ENCODE data around the gene EPB41L4A.

Gene EPB41L4A

DNA sequence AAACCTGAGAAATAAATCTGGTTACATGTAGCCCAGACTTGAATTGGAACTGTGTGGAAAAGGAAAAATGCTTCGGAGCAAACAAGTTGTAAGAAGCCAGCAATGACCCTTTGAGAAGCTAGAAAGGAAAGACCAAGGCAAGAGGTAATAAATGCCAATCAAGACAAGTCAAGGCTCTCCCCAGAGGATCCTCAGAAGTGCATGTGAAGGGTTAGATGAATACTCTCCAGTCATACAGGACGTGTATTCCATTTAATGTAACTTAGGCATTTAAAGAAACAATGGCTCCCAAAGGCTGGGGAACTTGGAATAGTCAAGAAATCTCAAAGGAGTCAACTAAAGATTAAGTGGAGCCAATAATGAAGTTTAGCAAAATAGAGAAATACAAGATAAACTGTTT, 36.2 kb downstream of the EPB41L4A start:
- Histone ChIP-seq H3K27me3 (replicated peaks) (no peaks in the 10 kb centered on the region), H3K4me3 (ENCODE audit: low read depth, low read length) (no peak overlapping the region), H3K36me3 (replicated peaks) (no peaks in the 10 kb centered on the region), H3K27ac (no peak overlapping the region)
- no peak for TF ChIP-seq CTCF (IDR thresholded peaks at IDR 0.05; ENCODE audit: low read depth, low read length, missing control alignments)
- in situ Hi-C loops (cut with HindIII; ENCODE audit: low pct_ligation_motif_present, low sequenced_read_pairs), result no loop called here
- no peak for DNase-seq

DNA sequence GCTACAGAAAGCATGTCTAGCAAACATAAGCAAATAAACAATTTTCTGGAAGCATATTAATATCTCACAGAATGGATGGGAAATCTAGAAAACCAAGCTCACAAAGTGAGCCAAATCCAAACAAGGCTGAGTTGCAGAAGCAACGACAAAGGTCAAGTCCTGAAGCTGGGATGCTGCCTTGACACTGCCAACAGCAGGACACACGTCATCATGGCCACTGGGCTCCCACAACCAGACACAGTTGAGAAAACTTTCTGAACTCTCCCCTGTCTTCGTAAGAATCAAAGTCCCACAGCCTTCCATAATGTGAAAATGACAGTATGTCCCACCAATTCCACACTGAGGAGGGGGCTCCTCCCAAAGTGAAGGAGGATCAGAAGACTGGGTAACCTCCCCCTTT, 37.6 kb downstream of the EPB41L4A start:
- no peak overlapping the region for H3K4me3 ChIP-seq (ENCODE audit: low read depth, low read length)
- DNase-seq, result no peak
- no peaks in the 10 kb centered on the region for H3K27me3 ChIP-seq (replicated peaks)
- no peak for TF ChIP-seq CTCF (IDR thresholded peaks at IDR 0.05; ENCODE audit: low read depth, low read length, missing control alignments)
- no peak overlapping the region for H3K27ac ChIP-seq
- in situ Hi-C loops (cut with HindIII; ENCODE audit: low pct_ligation_motif_present, low sequenced_read_pairs), result no loop called here
- H3K36me3 ChIP-seq (replicated peaks), result no peaks in the 10 kb centered on the region

DNA sequence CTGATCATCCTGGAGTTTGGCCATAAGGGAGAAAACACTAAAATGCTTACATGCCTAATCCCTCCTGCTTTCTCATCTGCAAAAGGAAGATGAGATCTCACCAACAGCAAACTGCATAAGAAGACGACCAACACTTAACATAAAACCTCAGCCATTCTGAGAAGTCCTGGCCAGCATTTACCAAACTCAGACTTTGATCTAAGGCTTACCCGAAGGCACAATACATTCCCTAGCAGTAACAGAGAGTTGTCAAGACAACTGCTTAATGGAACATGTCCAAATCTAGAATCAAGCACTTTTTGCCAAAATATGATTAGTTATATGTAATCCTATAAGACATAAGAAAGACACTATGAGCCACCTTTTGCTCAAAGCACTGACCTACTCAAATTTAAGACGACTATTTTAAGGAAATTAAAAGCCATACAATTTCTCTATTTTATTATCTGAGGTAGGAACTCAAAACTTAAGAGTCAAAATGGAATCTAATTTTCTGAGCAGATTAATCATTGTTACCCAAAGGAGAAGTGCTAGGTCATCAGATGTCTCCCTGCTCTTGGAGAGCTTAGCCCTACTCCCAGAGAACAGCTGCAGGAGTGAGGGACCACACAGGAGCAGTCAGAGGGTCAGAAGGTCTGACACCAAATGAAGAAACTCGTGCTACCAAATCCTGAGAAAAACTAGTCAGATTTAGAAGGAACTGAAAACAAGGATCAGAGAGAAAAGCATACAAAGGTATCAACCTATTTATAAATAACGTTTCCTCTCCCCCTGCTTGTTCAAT, 39.3 kb downstream of the EPB41L4A start:
- TF ChIP-seq CTCF (IDR thresholded peaks at IDR 0.05; ENCODE audit: low read depth, low read length, missing control alignments), result no peak
- Histone ChIP-seq H3K4me3 (ENCODE audit: low read depth, low read length) (no peak overlapping the region), H3K27me3 (replicated peaks) (no peaks in the 10 kb centered on the region), H3K27ac (no peak overlapping the region), H3K36me3 (replicated peaks) (no peaks in the 10 kb centered on the region)
- in situ Hi-C loops (cut with HindIII; ENCODE audit: low pct_ligation_motif_present, low sequenced_read_pairs), result no loop called here
- no peak for DNase-seq

- Histone ChIP-seq H3K4me3 (ENCODE audit: low read depth, low read length) (no peak overlapping the region), H3K27me3 (replicated peaks) (no peaks in the 10 kb centered on the region), H3K27ac (no peak overlapping the region), H3K36me3 (replicated peaks) (no peaks in the 10 kb centered on the region)
- in situ Hi-C loops (cut with HindIII; ENCODE audit: low pct_ligation_motif_present, low sequenced_read_pairs), result no loop called here
- TF ChIP-seq CTCF (IDR thresholded peaks at IDR 0.05; ENCODE audit: low read depth, low read length, missing control alignments), result no peak
- DNase-seq, result no peak
Measured at GRCh38 chr5:112374818-112375217, 44.3 kb downstream of the EPB41L4A start.

DNA sequence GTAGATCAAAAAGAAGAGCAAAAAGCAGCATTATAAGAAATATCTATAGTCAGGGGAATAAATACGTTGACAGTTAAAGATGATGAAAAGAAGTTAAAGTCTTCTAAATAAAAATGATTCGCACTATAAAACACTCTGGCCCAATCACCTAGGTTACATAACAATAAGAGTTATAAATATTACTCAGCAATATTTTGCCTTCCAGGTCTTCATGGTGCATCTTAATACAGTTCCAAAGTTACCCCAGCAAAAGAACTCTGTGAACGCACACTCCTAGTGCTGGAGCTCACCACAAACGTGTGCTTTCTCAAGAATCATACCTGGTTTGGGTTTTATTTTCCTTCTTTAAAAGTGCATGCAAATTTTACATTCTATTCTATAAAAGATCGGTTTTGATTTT, 44.7 kb downstream of the EPB41L4A start:
- no peak overlapping the region for H3K4me3 ChIP-seq (ENCODE audit: low read depth, low read length)
- DNase-seq, result no peak
- in situ Hi-C loops (cut with HindIII; ENCODE audit: low pct_ligation_motif_present, low sequenced_read_pairs), result no loop called here
- H3K27ac ChIP-seq, result no peak overlapping the region
- no peaks in the 10 kb centered on the region for H3K36me3 ChIP-seq (replicated peaks)
- H3K27me3 ChIP-seq (replicated peaks), result no peaks in the 10 kb centered on the region
- TF ChIP-seq CTCF (IDR thresholded peaks at IDR 0.05; ENCODE audit: low read depth, low read length, missing control alignments), result no peak

- in situ Hi-C loops (cut with HindIII; ENCODE audit: low pct_ligation_motif_present, low sequenced_read_pairs), result no loop called here
- H3K36me3 ChIP-seq (replicated peaks), result no peaks in the 10 kb centered on the region
- DNase-seq, result no peak
- no peak overlapping the region for H3K4me3 ChIP-seq (ENCODE audit: low read depth, low read length)
- no peak overlapping the region for H3K27ac ChIP-seq
- no peaks in the 10 kb centered on the region for H3K27me3 ChIP-seq (replicated peaks)
- TF ChIP-seq CTCF (IDR thresholded peaks at IDR 0.05; ENCODE audit: low read depth, low read length, missing control alignments), result no peak
Measured at GRCh38 chr5:112373885-112374284, 45.2 kb downstream of the EPB41L4A start.

Measured in brain microvascular endothelial cell (primary cell).